WERI-Rb-1 (cell line): ENCODE data around the gene PLCH1.

ENCODE experiments used
- DNase-seq: peaks from one replicate; pipeline ENCODE4 v3.0.0-alpha.2; 2020
- H3K27ac ChIP-seq: fragments of 250-450 bp; sonication (Bioruptor Pico); 2 replicates; pipeline ENCODE4 v1.5.1; 2020; ENCODE audit warnings: mild to moderate bottlenecking, moderate library complexity
- H3K27me3 ChIP-seq: fragments of 250-450 bp; sonication (Bioruptor Pico); 2 replicates; pipeline ENCODE4 v1.5.1; 2021; ENCODE audit warnings: mild to moderate bottlenecking, low read depth, moderate library complexity; ENCODE audit not compliant: insufficient read depth, severe bottlenecking
- H3K36me3 ChIP-seq: fragments of 250-450 bp; sonication (Bioruptor Pico); 2 replicates; pipeline ENCODE4 v1.5.1; 2020; ENCODE audit warnings: mild to moderate bottlenecking, moderate library complexity
- H3K4me3 ChIP-seq: 2 replicates; pipeline ENCODE4 v1.5.1; 2011; ENCODE audit warnings: low read depth, mild to moderate bottlenecking, control low read depth, low read length
- H3K9me3 ChIP-seq: fragments of 250-450 bp; sonication (Bioruptor Pico); 2 replicates; pipeline ENCODE4 v1.5.1; 2021; ENCODE audit warnings: mild to moderate bottlenecking, moderate library complexity; ENCODE audit not compliant: severe bottlenecking
- TF ChIP-seq, protein P1 (sequence below): IDR thresholded peaks from 2 replicates; pipeline ENCODE4 v1.5.1; 2011; ENCODE audit warnings: low read depth, mild to moderate bottlenecking, control low read depth, inconsistent platforms, low read length

Gene PLCH1

DNA sequence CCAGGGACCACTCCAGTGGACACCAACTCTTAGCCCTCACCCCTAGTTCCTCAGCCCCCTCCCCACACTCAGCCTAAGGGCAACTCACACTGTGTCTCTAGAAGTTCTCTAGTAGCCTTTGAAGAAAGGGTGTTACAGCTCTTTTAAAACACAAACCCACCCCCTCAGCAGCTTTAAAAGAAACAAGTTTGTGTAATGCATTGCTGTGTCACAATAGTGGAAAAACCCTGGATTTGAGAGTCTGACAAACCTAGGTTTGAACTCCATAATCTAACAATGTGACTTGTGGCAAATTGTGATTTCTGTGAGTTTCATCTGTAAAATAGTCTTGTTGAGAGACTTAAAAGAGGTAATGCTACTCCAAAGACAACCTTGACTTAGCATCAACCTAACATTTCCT, 54.0 kb downstream of the PLCH1 start:
- DNase-seq: no peak
- Histone ChIP-seq H3K27me3 (no peaks in the 10 kb centered on the region), H3K27ac (no peak overlapping the region), H3K9me3 (no peaks in the 10 kb centered on the region), H3K36me3 (no peaks in the 10 kb centered on the region), H3K4me3 (no peak overlapping the region)
- TF ChIP-seq, protein P1, sequence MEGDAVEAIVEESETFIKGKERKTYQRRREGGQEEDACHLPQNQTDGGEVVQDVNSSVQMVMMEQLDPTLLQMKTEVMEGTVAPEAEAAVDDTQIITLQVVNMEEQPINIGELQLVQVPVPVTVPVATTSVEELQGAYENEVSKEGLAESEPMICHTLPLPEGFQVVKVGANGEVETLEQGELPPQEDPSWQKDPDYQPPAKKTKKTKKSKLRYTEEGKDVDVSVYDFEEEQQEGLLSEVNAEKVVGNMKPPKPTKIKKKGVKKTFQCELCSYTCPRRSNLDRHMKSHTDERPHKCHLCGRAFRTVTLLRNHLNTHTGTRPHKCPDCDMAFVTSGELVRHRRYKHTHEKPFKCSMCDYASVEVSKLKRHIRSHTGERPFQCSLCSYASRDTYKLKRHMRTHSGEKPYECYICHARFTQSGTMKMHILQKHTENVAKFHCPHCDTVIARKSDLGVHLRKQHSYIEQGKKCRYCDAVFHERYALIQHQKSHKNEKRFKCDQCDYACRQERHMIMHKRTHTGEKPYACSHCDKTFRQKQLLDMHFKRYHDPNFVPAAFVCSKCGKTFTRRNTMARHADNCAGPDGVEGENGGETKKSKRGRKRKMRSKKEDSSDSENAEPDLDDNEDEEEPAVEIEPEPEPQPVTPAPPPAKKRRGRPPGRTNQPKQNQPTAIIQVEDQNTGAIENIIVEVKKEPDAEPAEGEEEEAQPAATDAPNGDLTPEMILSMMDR: no peak

DNA sequence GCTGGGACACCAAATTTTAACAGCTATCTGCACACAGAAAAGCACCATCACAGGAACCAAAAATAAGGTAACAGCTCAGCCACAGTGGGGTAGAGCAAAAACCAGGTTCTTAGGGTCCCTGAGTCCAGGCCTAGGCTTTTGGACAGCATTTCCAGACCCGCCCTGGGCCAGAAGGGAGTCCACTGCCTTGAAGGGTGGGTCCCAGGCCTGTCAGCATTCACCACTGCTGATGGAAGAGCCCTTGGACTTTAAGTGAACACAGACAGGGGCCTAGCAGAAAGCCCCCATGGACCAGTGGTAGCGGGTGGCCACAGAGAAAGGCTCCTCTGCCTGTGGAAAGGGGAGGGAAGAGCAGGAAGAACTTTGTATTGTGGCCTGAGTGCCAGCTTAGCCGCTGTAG, 56.4 kb downstream of the PLCH1 start:
- H3K27me3 ChIP-seq: no peaks in the 10 kb centered on the region
- TF ChIP-seq, protein P1: no peak
- no peak for DNase-seq
- no peaks in the 10 kb centered on the region for H3K36me3 ChIP-seq
- H3K4me3 ChIP-seq: no peak overlapping the region
- H3K27ac ChIP-seq: no peak overlapping the region
- no peaks in the 10 kb centered on the region for H3K9me3 ChIP-seq

DNA sequence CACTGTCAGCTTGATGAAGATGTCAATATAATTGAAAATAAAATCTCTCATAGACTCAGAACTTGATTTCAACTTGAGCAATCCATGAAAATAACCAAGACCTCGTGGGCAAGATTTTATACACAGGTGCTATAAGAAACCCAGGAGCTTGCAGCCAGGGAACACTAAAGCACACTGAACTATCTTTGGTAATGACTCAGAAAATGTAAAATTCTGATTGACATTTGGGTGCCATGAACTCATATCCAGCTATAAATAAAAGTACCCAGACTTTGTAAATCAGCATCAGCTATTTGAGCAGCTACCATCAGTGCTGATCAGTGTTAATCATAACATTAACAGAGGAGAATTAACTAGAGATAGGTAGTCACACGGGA, 61.5 kb downstream of the PLCH1 start:
- TF ChIP-seq, protein P1: no peak

DNA sequence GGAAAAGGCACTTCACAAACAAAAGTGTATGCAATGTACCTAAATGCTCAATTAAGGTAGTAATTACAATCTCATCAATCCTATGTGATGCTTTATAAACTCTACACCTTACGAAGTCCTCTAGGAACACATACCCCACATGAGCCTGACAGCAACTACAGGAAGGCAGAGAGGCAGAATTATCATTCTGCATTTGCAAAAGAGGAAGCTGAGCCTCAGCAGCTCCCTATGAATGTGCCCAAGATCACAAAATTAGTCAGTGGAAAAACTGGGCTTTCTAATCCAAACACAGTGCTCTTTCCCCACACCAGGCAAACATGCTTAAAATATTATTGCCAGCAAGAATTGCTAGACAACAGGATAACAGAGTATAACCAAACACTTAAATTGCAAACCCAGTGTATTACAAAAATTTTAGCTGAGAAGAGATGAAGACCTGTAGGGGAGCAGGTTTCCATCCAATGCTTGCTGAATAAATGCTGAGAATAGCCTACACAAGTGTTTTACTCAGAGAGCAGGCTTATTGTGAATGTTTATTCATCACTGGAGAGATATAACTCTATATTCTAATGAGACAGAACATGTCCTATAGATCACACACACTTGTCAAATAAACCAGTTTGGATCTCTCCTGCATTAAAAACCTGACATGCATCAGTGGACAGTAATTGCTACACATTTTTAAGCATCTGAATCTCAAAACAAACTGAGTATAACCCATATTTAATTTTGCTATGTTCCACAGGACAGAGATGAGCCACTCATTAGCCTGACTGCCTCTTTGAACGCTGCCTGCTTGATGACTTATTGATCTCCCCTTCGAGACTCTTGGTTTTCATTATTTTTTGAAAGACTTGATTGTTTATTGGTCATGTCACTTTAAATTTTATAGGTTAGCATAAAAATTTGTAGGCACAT, 62.2 kb downstream of the PLCH1 start:
- H3K4me3 ChIP-seq: no peak overlapping the region
- no peak for DNase-seq
- no peaks in the 10 kb centered on the region for H3K27me3 ChIP-seq
- no peak overlapping the region for H3K27ac ChIP-seq
- no peaks in the 10 kb centered on the region for H3K9me3 ChIP-seq
- TF ChIP-seq, protein P1: no peak
- no peaks in the 10 kb centered on the region for H3K36me3 ChIP-seq

More for the DNA sequence above, 61.5 kb downstream of the PLCH1 start:
- no peaks in the 10 kb centered on the region for H3K9me3 ChIP-seq
- no peak overlapping the region for H3K4me3 ChIP-seq
- no peak overlapping the region for H3K27ac ChIP-seq
- no peaks in the 10 kb centered on the region for H3K36me3 ChIP-seq
- H3K27me3 ChIP-seq: no peaks in the 10 kb centered on the region
- DNase-seq: no peak

DNA sequence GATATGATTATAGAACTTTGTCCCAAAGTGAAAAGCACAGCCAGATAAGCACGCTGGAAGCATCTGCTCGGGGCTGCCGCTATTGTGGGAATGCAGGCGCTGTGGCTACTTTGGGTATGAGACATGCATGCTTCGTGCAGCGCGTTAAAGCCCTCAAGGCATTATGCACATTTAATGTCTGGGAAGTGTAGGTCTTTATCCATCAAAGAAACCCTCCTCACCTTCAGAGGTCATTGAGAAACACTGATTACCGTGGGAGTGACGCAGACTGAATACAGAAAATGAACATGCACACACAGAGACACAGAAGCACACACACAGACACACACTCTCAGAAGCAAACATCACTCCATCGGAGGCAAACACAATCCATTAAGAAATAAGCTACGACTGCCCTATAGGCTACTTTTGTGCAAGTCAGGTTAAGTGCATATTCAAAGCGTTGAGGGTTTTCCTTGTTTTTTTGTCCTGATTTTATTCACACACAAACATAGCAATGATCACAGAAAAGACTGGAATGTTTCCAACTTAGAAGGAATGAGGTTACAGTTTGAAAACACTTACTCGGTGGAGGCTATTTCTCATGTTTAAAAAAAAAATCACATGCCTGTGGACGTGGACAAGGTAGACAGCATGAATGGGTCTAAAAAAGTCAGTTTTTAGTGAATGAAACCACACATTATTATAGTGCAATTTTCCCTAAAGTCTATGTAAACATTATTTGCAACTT, 68.5 kb downstream of the PLCH1 start:
- H3K9me3 ChIP-seq: no peaks in the 10 kb centered on the region
- no peak for DNase-seq
- TF ChIP-seq, protein P1: no peak
- no peak overlapping the region for H3K27ac ChIP-seq
- H3K27me3 ChIP-seq: no peaks in the 10 kb centered on the region
- H3K36me3 ChIP-seq: no peaks in the 10 kb centered on the region
- H3K4me3 ChIP-seq: no peak overlapping the region
